NCI-H1930 (cell line): Measurements from ENCODE around the gene ZBED1.
"Not testable (repeated sequence)": the region's sequence is repeated elsewhere in the genome, so short reads cannot be mapped to it uniquely, and the experiment has no call there.

Source experiments
- DNase-seq, 2 experiments: peaks; one replicate each; lab custom pipeline; 2025; lab: John Stamatoyannopoulos, UW

ZBED1 gene

GRCh38 chrX:2456091-2456490 is 44.7 kb downstream of the ZBED1 start:
- not testable (repeated sequence) for DNase-seq

GRCh38 chrX:2454620-2455019 is 46.2 kb downstream of the ZBED1 start:
- DNase-seq, result not testable (repeated sequence)

- no peak for DNase-seq
Measured at GRCh38 chrX:2452799-2453198, 48.0 kb downstream of the ZBED1 start.

- DNase-seq, result no peak
Measured at GRCh38 chrX:2452317-2452784, 48.4 kb downstream of the ZBED1 start.

- no peak for DNase-seq
Measured at GRCh38 chrX:2451501-2452316, 49.1 kb downstream of the ZBED1 start.

- no peak for DNase-seq
Measured at GRCh38 chrX:2450681-2451080, 50.1 kb downstream of the ZBED1 start.

- DNase-seq, result no peak
Measured at GRCh38 chrX:2449135-2449886, 51.5 kb downstream of the ZBED1 start.

- no peak for DNase-seq
Measured at GRCh38 chrX:2447484-2447883, 53.3 kb downstream of the ZBED1 start.

- no peak for DNase-seq
Measured at GRCh38 chrX:2446815-2447214, 54.0 kb downstream of the ZBED1 start.

GRCh38 chrX:2445662-2446623 is 54.8 kb downstream of the ZBED1 start:
- no peak for DNase-seq

GRCh38 chrX:2442694-2443093 is 58.1 kb downstream of the ZBED1 start:
- no peak for DNase-seq

GRCh38 chrX:2441466-2441865 is 59.3 kb downstream of the ZBED1 start:
- DNase-seq, result no peak

- DNase-seq, result no peak
Measured at GRCh38 chrX:2439613-2440012, 61.2 kb downstream of the ZBED1 start.
